ENCODE measurements around the gene LMX1B.

Gene LMX1B

GRCh38 chr9:126678989-126679388 lies 65.3 kb downstream of the LMX1B start:
- DNase-seq (ENCODE audit: low read depth): no peak

DNA sequence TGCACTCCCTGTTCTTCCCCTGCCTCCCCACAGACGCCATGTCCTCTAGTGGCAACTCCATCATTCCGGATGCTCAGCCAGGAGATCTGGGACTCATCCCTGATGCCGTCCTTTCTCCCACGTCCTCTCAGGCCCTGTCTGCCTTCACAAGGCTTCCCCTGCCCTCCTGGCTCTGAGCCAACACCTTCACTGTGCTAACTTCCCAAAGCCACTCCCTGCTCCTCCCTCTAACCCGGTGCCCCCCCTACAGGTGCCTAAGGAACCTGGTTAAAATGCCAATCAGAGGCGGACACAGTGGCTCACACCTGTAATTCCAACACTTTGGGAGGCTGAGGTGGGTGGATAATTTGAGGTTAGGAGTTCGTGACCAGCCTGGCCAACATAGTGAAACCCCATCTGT lies 67.6 kb downstream of the LMX1B start:
- DNase-seq (ENCODE audit: low read depth): no peak

GRCh38 chr9:126682113-126682810 lies 68.5 kb downstream of the LMX1B start:
- no peak for DNase-seq (ENCODE audit: low read depth)

DNA sequence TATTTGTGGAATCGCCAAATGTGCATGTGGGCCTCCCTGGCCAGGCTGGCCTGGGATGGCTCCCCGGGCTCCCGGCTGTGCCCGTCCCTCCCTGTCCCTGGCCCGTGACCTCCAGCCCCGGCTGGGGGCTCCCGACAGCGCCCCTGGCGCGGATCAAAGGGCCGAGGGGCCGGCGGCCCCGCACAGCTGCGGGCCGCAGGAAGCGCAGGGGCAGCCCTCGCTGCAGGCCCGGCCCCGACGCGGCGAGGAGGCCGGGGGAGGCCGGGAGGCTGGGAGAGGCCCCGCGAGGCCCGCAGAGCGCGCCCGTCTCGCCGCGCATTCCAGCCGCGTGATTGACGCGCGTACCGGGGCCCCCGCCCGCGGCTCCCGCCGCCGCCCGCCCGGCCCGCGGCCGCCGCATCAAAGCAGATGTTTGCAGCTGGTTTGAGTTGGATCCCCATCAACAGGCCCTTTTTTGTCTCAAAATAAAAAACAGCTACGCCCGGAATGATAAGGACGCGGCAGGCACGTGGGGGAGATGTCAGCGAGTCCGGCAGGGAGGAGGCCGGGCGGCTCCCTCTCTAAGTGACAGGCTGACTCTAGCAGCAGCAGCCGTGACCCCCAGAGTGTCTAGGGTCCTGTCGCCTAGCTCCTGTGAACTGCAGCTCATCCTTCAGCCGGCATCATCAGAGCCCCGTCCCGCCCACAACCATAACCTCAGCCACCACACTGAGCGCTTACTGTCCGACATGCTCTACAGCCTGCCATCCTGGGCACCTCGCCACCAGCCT lies 69.4 kb downstream of the LMX1B start:
- no peak for DNase-seq (ENCODE audit: low read depth)

DNA sequence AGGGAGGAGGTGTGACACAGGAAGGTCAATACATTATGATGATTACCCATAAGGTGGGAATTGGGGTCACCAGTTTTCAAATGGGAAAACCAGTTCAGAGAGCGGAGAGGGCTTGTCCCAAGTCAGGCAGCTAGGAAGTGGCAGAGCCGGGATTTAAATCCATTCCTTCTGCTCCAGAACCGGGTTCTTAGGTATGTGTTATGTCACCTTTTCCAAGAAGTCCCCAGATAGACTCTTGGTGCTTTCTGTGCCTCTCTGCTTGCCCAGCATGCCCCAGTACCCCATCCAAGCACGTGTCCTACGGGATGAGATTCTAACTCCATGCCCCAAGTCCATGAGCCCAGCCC lies 69.9 kb downstream of the LMX1B start:
- DNase-seq (ENCODE audit: low read depth): no peak

- no peak for DNase-seq (ENCODE audit: low read depth)
Observed at GRCh38 chr9:126684345-126684744, 70.6 kb downstream of the LMX1B start.

GRCh38 chr9:126684965-126685465 lies 71.3 kb downstream of the LMX1B start:
- DNase-seq (ENCODE audit: low read depth): no peak

DNA sequence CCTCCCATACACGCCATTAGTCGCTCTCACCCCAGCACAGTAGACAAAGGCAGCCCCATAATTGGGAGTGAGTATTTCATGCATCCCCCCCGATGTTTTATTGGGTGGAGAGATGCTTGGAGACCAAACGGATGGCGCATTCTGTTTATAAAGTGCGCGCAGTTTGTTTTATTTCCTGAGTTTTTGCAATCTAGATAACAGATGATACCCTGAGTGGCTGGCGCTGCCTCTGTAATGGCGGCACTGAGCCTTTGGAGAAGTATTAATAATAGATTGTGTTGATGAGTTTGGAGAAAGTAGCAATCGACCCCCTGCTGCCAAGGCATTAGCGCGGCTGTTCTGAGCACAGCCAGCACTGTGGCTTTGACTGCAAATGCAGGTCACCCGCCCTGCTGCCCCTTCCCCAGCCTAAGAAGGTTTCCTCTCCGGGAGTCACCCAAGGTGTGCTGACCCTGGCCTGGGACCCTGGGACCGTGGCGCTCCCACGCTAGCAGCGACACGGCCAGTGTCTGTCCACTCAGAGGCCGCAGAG lies 74.3 kb downstream of the LMX1B start:
- no peak for DNase-seq (ENCODE audit: low read depth)

DNA sequence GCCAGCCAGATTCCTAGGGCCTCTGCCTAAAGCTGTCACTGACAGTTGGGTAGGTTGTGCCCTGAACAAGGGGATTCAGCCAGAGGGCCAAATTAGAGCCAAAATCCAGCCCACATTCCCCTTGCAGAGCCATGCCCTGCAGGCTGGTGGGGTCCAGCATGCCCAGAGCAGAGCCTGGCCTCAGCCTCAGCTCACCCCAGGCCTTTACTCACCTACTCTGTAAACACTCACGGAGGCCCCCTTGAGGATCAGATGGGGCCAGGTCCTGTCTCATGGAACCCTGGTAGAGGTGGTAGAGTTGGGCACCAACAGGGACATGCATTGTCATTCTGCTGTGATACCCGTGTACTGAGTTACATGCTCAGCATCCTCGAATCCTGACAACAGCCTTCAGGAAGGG lies 74.9 kb downstream of the LMX1B start:
- no peak for DNase-seq (ENCODE audit: low read depth)

DNA sequence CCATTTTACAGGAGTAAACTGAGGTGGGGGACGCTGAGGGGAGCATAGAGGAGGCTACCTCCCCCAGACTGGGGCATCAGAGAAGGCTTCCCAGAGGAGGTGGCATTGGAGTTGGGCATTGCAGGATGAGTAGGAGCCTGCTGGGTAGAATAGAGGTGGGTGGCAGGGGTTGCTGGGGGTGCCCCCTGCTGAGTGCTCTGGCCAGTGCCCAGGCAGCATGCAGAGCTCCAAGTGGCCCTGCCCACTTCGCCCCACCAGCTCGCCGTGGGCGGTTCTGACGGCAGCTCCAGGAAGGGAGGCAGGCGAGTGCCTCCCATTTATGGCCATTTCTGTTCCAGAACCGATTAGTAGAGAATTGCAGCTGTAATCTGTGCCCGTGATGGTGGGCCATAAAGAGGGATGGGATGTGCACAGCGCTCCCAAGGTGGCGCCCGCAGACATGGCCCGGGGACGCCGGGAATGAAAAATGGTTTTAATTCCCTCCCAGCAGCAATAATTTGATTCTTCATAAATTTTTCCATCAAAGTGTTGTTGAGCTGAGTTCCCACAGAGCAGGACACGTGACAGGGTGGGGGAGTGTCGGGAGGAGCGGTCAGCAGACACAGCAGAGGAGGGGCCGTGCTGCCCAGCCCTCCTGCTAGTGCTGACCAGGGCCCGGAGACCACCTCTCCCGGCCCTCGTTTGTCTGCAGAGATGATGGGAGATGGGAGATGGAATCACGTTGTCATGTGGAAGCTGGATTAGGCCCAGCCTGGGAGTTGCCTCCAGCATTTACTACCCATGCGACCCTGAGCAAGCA lies 75.5 kb downstream of the LMX1B start:
- DNase-seq (ENCODE audit: low read depth): no peak

DNA sequence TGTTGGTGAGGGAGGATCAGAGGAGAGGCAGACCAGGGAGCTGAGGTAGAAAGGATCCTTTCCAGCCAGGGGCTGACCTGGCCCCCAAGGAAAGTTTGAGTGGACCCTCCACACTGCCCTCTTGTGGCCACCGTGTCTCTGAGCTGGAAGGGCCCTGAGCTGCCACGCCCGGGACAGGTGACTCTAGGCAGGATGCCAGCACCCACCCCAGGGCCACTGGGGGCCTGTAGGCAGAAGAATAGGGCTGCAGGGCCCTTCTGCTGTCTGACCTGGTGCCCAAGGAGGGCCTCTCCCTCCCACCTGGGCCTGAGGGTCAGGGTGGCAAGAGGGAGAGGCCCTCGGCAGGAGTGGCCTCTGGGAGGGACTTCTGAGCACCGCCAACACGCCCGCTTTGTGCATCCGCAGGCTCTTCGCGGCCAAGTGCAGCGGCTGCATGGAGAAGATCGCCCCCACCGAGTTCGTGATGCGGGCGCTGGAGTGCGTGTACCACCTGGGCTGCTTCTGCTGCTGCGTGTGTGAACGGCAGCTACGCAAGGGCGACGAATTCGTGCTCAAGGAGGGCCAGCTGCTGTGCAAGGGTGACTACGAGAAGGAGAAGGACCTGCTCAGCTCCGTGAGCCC lies 76.8 kb downstream of the LMX1B start:
- DNase-seq (ENCODE audit: low read depth): no peak

DNA sequence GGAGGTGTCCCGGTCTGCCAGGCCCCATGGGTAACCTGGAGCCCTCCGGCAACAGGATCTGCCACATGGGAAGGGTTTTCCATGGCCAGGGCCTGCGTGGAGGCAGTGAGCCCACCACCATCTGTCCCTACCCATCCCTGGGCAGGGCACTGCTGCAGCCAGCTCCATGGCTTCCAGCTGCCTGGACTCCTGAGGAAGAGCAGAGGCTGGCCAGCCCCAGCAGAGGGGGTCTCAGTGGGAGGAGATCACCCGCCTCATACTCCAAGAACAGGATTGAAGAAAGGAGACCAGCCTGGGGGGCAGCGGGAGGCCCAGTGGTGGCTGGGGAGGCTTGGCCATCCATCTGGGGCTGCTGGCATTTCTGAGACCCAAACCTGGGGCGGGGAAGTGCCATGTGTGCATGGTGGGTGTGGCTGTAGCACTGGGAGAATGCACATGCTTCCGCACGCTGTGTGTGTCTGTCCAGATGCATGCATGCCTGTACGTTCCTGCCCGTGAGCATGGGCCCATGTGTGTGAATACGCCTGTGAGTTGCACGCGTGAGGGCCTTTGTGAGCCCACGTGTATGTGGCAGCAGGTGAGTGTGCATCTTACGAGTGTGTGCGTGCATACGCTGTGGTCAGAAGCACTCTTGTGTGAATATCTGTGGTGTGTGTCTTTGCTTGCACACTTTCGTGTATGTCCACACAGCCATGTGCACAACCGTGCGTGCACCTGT lies 78.5 kb downstream of the LMX1B start:
- DNase-seq (ENCODE audit: low read depth): no peak

GRCh38 chr9:126692759-126693427 lies 79.2 kb downstream of the LMX1B start:
- no peak for DNase-seq (ENCODE audit: low read depth)

GRCh38 chr9:126693428-126693944 lies 79.8 kb downstream of the LMX1B start:
- no peak for DNase-seq (ENCODE audit: low read depth)

- no peak for DNase-seq (ENCODE audit: low read depth)
Observed at GRCh38 chr9:126694206-126695081, 80.7 kb downstream of the LMX1B start.

GRCh38 chr9:126695186-126695585 lies 81.5 kb downstream of the LMX1B start:
- DNase-seq (ENCODE audit: low read depth): no peak

DNA sequence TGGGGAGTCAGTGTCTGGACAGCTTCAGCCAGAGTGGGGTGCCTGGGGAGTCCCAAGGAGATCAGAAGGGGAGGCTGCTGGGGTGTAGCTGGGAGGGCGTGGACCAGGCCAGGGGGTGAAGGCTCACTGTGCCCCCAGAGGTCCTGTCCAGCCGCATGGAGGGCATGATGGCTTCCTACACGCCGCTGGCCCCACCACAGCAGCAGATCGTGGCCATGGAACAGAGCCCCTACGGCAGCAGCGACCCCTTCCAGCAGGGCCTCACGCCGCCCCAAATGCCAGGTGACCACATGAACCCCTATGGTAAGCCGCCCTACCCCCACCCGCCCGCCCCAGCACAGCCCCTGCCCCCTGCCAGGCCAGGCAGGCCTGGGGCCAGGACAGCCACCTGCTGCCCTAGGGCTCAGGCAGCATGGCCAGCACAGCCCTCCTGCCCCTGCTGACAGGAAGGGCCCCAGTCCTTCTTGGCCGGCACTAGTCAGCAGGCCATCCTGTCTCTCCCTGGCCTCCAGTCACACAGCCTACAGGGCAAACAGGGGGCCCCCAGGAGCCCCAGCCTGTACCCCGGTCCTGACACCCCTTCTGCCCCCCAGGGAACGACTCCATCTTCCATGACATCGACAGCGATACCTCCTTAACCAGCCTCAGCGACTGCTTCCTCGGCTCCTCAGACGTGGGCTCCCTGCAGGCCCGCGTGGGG lies 82.1 kb downstream of the LMX1B start:
- DNase-seq (ENCODE audit: low read depth): no peak

DNA sequence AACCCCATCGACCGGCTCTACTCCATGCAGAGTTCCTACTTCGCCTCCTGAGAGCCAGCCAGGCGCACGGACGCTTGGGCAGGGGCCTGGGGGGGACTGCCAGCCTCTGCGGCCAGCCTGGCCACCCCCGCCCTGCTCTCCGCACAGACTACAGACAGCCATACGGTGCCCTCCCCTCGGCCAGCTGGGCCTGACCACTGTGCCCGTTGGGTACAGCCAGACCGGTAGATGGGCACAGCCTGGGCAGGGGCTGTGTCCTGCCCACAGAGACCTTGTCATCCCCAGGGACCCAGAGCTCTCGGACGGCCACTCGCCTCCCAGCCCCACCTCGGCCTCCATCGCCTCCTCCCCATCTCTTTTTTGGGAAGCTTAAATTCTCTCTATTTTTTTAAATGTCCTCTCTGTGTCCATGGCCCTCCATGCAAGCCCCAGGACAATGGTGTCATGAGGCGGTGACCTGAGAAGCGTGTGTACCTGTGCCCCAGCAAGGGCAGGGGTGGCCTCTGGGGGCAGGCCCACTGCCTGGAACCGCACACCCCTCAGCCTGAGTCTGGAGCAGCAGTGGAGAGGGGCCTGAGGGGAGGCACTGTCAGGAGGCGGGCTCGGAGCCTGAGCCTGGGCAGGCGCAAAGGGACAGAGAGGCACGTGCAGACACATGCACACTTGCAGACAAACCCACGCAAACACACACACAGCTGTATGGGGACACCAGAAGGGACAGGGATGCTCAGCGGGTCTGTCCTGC lies 82.8 kb downstream of the LMX1B start:
- DNase-seq (ENCODE audit: low read depth): no peak

All from T-helper 22 cell (primary cell).